HEK293 (cell line): ENCODE measurements around the gene MMRN2.
A peak's percentile ranks its signal among the peaks of the same experiment; 100 is the strongest.

Experiments used
- CTCF ChIA-PET: fragments of 350-600 bp; formaldehyde crosslinking; extraction: SDS; loops from one replicate; lab custom pipeline; 2021; ENCODE audit warnings: antibody characterized with exemption; lab: Yijun Ruan, JAX
- POLR2A ChIA-PET: fragments of 300-600 bp; formaldehyde crosslinking; extraction: SDS; loops from one replicate; lab custom pipeline; 2020; ENCODE audit warnings: antibody characterized with exemption, inconsistent platforms; lab: Yijun Ruan, JAX
- H3K27ac ChIP-seq: fragments of 200-500 bp; sonication (Bioruptor generic); 2 replicates; pipeline ENCODE4 v1.5.1; 2014; ENCODE audit warnings: low read depth, low read length, control low read depth, inconsistent platforms; ENCODE audit errors: extremely low read depth
- H3K36me3 ChIP-seq, 2 experiments: fragments of 200-500 bp in 1 of 2; sonication (Bioruptor generic) in 1 of 2; 1 replicate in 1 of 2; 2 replicates in 1 of 2; pipeline ENCODE4 v1.5.1; 2014 to 2017; ENCODE audit warnings: inconsistent platforms in 2 of 2, low read length in 2 of 2; ENCODE audit not compliant: control insufficient read depth in 2 of 2, insufficient read depth in 1 of 2
- H3K4me1 ChIP-seq: fragments of 200-500 bp; sonication (Bioruptor generic); 2 replicates; pipeline ENCODE4 v1.5.1; 2014; ENCODE audit warnings: mild to moderate bottlenecking, low read length, inconsistent platforms; ENCODE audit not compliant: control insufficient read depth, insufficient read depth
- H3K4me3 ChIP-seq: 2 replicates; pipeline ENCODE4 v1.5.1; 2011; ENCODE audit warnings: low read depth, mild to moderate bottlenecking, control low read depth, low read length, moderate library complexity
- H3K9me3 ChIP-seq: fragments of 200-500 bp; sonication (Bioruptor generic); 2 replicates; pipeline ENCODE4 v1.5.1; 2014; ENCODE audit warnings: low read depth, low read length, inconsistent platforms; ENCODE audit not compliant: control insufficient read depth, insufficient read depth
- KLF10 ChIP-seq: fragments of 450-650 bp; IDR thresholded peaks from 2 replicates; pipeline ENCODE4 v1.5.1; 2018; ENCODE audit warnings: missing biosample characterization, mild to moderate bottlenecking, missing genetic modification characterization
- KLF9 ChIP-seq: fragments of 450-650 bp; formaldehyde crosslinking; IDR thresholded peaks from 2 replicates; pipeline ENCODE4 v1.5.1; 2016; ENCODE audit warnings: missing biosample characterization, missing genetic modification characterization, low read depth
- PRDM1 ChIP-seq: fragments of 450-650 bp; formaldehyde crosslinking; IDR thresholded peaks from 2 replicates; pipeline ENCODE4; 2016; ENCODE audit warnings: missing biosample characterization, missing genetic modification characterization
- SP7 ChIP-seq: fragments of 450-650 bp; formaldehyde crosslinking; IDR thresholded peaks from 2 replicates; pipeline ENCODE4 v1.5.1; 2016; ENCODE audit warnings: missing biosample characterization, missing genetic modification characterization
- TSHZ1 ChIP-seq: fragments of 450-650 bp; formaldehyde crosslinking; IDR thresholded peaks from 2 replicates; pipeline ENCODE4 v1.5.1; 2016; ENCODE audit warnings: missing biosample characterization, missing genetic modification characterization, borderline replicate concordance
- ZBTB26 ChIP-seq: fragments of 450-650 bp; formaldehyde crosslinking; optimal IDR thresholded peaks from 2 replicates; pipeline ENCODE3; 2016; ENCODE audit warnings: missing biosample characterization, mild to moderate bottlenecking, missing genetic modification characterization
- ZBTB7A ChIP-seq: fragments of 450-650 bp; formaldehyde crosslinking; IDR thresholded peaks from 2 replicates; pipeline ENCODE4 v1.5.1; 2016; ENCODE audit warnings: low read depth, missing biosample characterization, missing genetic modification characterization
- ZFP37 ChIP-seq: fragments of 450-650 bp; formaldehyde crosslinking; IDR thresholded peaks from 2 replicates; pipeline ENCODE4 v1.5.1; 2016; ENCODE audit warnings: missing biosample characterization, missing genetic modification characterization
- ZFP69B ChIP-seq: fragments of 450-650 bp; formaldehyde crosslinking; IDR thresholded peaks from 2 replicates; pipeline ENCODE4 v1.5.1; 2016; ENCODE audit warnings: missing biosample characterization, missing genetic modification characterization
- ZNF133 ChIP-seq: fragments of 450-650 bp; formaldehyde crosslinking; IDR thresholded peaks from 2 replicates; pipeline ENCODE4 v1.5.1; 2016; ENCODE audit warnings: missing biosample characterization, missing genetic modification characterization
- ZNF157 ChIP-seq: fragments of 450-650 bp; formaldehyde crosslinking; IDR thresholded peaks from 2 replicates; pipeline ENCODE4 v1.5.1; 2016; ENCODE audit warnings: missing biosample characterization, missing genetic modification characterization
- ZNF16 ChIP-seq: fragments of 450-650 bp; formaldehyde crosslinking; IDR thresholded peaks from 2 replicates; pipeline ENCODE4 v1.5.1; 2016; ENCODE audit warnings: low read depth, missing biosample characterization, missing genetic modification characterization
- ZNF335 ChIP-seq: fragments of 450-650 bp; formaldehyde crosslinking; conservative IDR thresholded peaks from 2 replicates; pipeline ENCODE4 v1.5.1; 2016; ENCODE audit warnings: missing biosample characterization, missing genetic modification characterization
- ZNF366 ChIP-seq: fragments of 450-650 bp; formaldehyde crosslinking; conservative IDR thresholded peaks from 2 replicates; pipeline ENCODE4 v1.5.1; 2016; ENCODE audit warnings: missing biosample characterization, missing genetic modification characterization
- ZNF521 ChIP-seq: fragments of 450-650 bp; formaldehyde crosslinking; IDR thresholded peaks from 2 replicates; pipeline ENCODE4 v1.5.1; 2017; ENCODE audit warnings: missing biosample characterization, mild to moderate bottlenecking, missing genetic modification characterization
- ZNF561 ChIP-seq: fragments of 450-650 bp; IDR thresholded peaks from 2 replicates; pipeline ENCODE4 v1.5.1; 2018; ENCODE audit warnings: missing biosample characterization, missing genetic modification characterization, borderline replicate concordance
- ZNF580 ChIP-seq: fragments of 450-650 bp; formaldehyde crosslinking; IDR thresholded peaks from 2 replicates; pipeline ENCODE4 v1.5.1; 2016; ENCODE audit warnings: missing biosample characterization, missing genetic modification characterization
- ZNF610 ChIP-seq: fragments of 450-650 bp; formaldehyde crosslinking; IDR thresholded peaks from 2 replicates; pipeline ENCODE4 v1.5.1; 2016; ENCODE audit warnings: missing biosample characterization, missing genetic modification characterization, borderline replicate concordance
- ZNF692 ChIP-seq: fragments of 450-650 bp; formaldehyde crosslinking; IDR thresholded peaks from 2 replicates; pipeline ENCODE4 v1.5.1; 2016; ENCODE audit warnings: missing biosample characterization, missing genetic modification characterization
- ZNF707 ChIP-seq: fragments of 450-650 bp; formaldehyde crosslinking; IDR thresholded peaks from 2 replicates; pipeline ENCODE4 v1.5.1; 2016; ENCODE audit warnings: missing biosample characterization, missing genetic modification characterization
- ZSCAN16 ChIP-seq: fragments of 450-650 bp; formaldehyde crosslinking; IDR thresholded peaks from 2 replicates; pipeline ENCODE4 v1.5.1; 2016; ENCODE audit warnings: missing biosample characterization, missing genetic modification characterization
- ZSCAN30 ChIP-seq: fragments of 450-650 bp; IDR thresholded peaks from 2 replicates; pipeline ENCODE4 v1.5.1; 2018; ENCODE audit warnings: missing biosample characterization, mild to moderate bottlenecking, missing genetic modification characterization, moderate library complexity
- TF ChIP-seq, protein P1 (sequence below): fragments of 450-650 bp; formaldehyde crosslinking; IDR thresholded peaks from 2 replicates; pipeline ENCODE4 v1.5.1; 2016; ENCODE audit warnings: missing biosample characterization, missing genetic modification characterization
- TF ChIP-seq, protein P2 (sequence below): fragments of 450-650 bp; formaldehyde crosslinking; IDR thresholded peaks from 2 replicates; pipeline ENCODE4 v1.5.1; 2017; ENCODE audit warnings: missing biosample characterization, missing genetic modification characterization

The MMRN2 gene

DNA sequence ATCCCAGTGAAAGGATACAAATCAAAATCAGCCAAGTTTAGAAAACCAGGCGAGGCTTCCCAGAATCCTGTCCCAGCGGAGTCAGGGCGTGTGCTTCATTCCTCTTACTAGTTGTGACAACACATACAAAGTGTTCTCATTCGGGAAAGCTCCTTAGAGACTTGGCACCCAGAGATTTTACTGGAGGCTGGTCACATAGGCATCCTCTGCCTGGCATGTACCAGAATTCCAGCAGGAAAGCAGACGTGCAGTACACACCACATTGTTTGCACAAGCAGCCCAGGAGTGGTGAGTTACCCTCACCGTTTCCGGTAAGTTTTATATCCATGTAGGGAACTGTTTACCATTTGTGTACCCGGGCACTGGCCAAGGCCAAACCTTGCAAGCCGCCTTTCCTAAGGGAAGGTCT is 34.9 kb downstream of the MMRN2 start (continued):
- no peak for TF ChIP-seq ZSCAN30 (tag by site-specific recombination)
- TF ChIP-seq ZNF610 (tag by site-specific recombination): no peak
- TF ChIP-seq ZNF16 (tag by site-specific recombination): no peak

DNA sequence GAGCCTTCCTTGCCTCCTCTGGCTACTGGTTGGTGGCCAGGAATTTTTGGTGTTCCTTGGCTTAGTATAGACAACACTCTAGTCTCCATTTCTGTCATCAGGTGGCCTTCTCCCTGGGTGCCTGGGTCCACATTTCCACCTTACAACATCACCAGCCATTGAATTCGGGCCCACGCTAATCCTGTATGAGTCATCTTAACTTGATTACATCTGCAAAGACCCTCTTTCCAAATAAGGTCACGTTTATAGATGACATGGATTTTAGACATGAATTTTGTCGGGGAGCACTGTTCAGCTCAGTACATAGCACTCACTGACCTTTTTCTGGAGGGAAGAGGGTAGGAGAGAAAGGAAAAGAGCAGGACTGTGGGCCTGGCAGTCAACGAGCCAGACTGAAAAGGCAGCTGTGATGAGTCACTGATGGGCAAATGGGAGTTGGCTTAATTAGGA is 39.4 kb downstream of the MMRN2 start:
- Histone ChIP-seq H3K4me1 (no peaks in the 10 kb centered on the region; the same call in 1 of the 2 replicates), H3K36me3 (peaks cover 51 to 78% of the 10 kb centered on the region in 2 experiments), H3K4me3 (no peak overlapping the region), H3K27ac (no peak overlapping the region), H3K9me3 (no peaks in the 10 kb centered on the region)
- ChIA-PET CTCF (interaction anchor here (1.2 to 2.2 kb wide), 2 partner anchors 9 to 230 kb away, joined by 5 to 7 read pairs; no protein-coding TSS in a partner anchor), POLR2A (no interaction called here)
- TF ChIP-seq SP7 (tag by site-specific recombination) (0 out of 2 replicates have a peak, but pooled peaks have one; percentile 26), ZFP69B (tag by site-specific recombination) (no peak), ZNF157 (tag by site-specific recombination) (no peak), ZNF707 (no peak), ZSCAN16 (no peak), TSHZ1 (tag by site-specific recombination) (no peak), ZNF561 (no peak), ZNF692 (tag by site-specific recombination) (peak; percentile 57; the same call in 1 of the 2 replicates), KLF9 (tag by site-specific recombination) (no peak), ZNF366 (0 out of 2 replicates have a peak, but pooled peaks have one; percentile 38), ZBTB7A (tag by site-specific recombination) (no peak), KLF10 (no peak), ZFP37 (no peak), ZNF133 (tag by site-specific recombination) (no peak), ZNF521 (tag by site-specific recombination) (no peak), ZNF580 (tag by site-specific recombination) (no peak), ZNF335 (tag by site-specific recombination) (0 out of 2 replicates have a peak, but pooled peaks have one; percentile 28), PRDM1 (0 out of 2 replicates have a peak, but pooled peaks have one; percentile 8), ZBTB26 (tag by site-specific recombination) (no peak)
- TF ChIP-seq, protein P1, sequence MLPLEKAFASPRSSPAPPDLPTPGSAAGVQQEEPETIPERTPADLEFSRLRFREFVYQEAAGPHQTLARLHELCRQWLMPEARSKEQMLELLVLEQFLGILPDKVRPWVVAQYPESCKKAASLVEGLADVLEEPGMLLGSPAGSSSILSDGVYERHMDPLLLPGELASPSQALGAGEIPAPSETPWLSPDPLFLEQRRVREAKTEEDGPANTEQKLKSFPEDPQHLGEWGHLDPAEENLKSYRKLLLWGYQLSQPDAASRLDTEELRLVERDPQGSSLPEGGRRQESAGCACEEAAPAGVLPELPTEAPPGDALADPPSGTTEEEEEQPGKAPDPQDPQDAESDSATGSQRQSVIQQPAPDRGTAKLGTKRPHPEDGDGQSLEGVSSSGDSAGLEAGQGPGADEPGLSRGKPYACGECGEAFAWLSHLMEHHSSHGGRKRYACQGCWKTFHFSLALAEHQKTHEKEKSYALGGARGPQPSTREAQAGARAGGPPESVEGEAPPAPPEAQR (tag by site-specific recombination): no peak
- TF ChIP-seq, protein P2, sequence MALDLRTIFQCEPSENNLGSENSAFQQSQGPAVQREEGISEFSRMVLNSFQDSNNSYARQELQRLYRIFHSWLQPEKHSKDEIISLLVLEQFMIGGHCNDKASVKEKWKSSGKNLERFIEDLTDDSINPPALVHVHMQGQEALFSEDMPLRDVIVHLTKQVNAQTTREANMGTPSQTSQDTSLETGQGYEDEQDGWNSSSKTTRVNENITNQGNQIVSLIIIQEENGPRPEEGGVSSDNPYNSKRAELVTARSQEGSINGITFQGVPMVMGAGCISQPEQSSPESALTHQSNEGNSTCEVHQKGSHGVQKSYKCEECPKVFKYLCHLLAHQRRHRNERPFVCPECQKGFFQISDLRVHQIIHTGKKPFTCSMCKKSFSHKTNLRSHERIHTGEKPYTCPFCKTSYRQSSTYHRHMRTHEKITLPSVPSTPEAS (tag by site-specific recombination): no peak
